ENCODE measurements around the gene ERFL. TPM values are rescaled to one million over a fixed set of nuclear protein-coding genes. Genes with fewer than 3 reads are reported as not detected.

Gene ERFL
- total RNA-seq, 1 donor from 2014 or later: 0.49 TPM

GRCh38 chr19:41937525-41938468, 9.5 kb upstream of the ERFL start:
- TF ChIP-seq POLR2A (IDR thresholded peaks at IDR 0.05) (no peak), CTCF (IDR thresholded peaks at IDR 0.05) (no peak), POLR2AphosphoS5 (IDR thresholded peaks at IDR 0.05; ENCODE audit: insufficient read depth in 1 of 2, low read depth in 1 of 2) (no peak)
- Histone ChIP-seq H3K36me3 (no peaks in the 10 kb centered on the region), H3K4me1 (peaks cover 26% of the 10 kb centered on the region), H3K4me3 (no peak overlapping the region), H3K9me3 (no peaks in the 10 kb centered on the region), H3K27ac (no peak overlapping the region), H3K27me3 (peaks cover 14% of the 10 kb centered on the region)
- no peak for DNase-seq (ENCODE audit: extremely low spot score in 2 of 2)
- intact Hi-C loops (cut with DNase I): no loop called here

- no peak for DNase-seq (ENCODE audit: extremely low spot score in 2 of 2)
- Histone ChIP-seq H3K27ac (no peak overlapping the region), H3K4me1 (peaks cover 26% of the 10 kb centered on the region), H3K4me3 (no peak overlapping the region), H3K9me3 (no peaks in the 10 kb centered on the region), H3K36me3 (no peaks in the 10 kb centered on the region), H3K27me3 (peaks cover 20% of the 10 kb centered on the region)
- intact Hi-C loops (cut with DNase I): no loop called here
- TF ChIP-seq POLR2AphosphoS5 (IDR thresholded peaks at IDR 0.05; ENCODE audit: insufficient read depth in 1 of 2, low read depth in 1 of 2) (no peak), CTCF (IDR thresholded peaks at IDR 0.05) (no peak), POLR2A (IDR thresholded peaks at IDR 0.05) (no peak)
Measured at GRCh38 chr19:41936961-41937360, 8.7 kb upstream of the ERFL start.

GRCh38 chr19:41936416-41936850, 8.2 kb upstream of the ERFL start:
- H3K27ac ChIP-seq: no peak overlapping the region
- no peaks in the 10 kb centered on the region for H3K9me3 ChIP-seq
- no peak overlapping the region for H3K4me3 ChIP-seq
- no peak for TF ChIP-seq CTCF (IDR thresholded peaks at IDR 0.05)
- no peak for TF ChIP-seq POLR2A (IDR thresholded peaks at IDR 0.05)
- TF ChIP-seq POLR2AphosphoS5 (IDR thresholded peaks at IDR 0.05; ENCODE audit: insufficient read depth in 1 of 2, low read depth in 1 of 2): no peak
- peaks cover 25% of the 10 kb centered on the region for H3K27me3 ChIP-seq
- no peak for DNase-seq (ENCODE audit: extremely low spot score in 2 of 2)
- peaks cover 26% of the 10 kb centered on the region for H3K4me1 ChIP-seq
- no peaks in the 10 kb centered on the region for H3K36me3 ChIP-seq
- intact Hi-C loops (cut with DNase I): no loop called here

GRCh38 chr19:41935760-41936415, 7.6 kb upstream of the ERFL start:
- no peaks in the 10 kb centered on the region for H3K9me3 ChIP-seq
- peaks cover 20% of the 10 kb centered on the region for H3K4me1 ChIP-seq
- no peaks in the 10 kb centered on the region for H3K36me3 ChIP-seq
- no peak overlapping the region for H3K4me3 ChIP-seq
- TF ChIP-seq POLR2A (IDR thresholded peaks at IDR 0.05): no peak
- no peak for TF ChIP-seq CTCF (IDR thresholded peaks at IDR 0.05)
- TF ChIP-seq POLR2AphosphoS5 (IDR thresholded peaks at IDR 0.05; ENCODE audit: insufficient read depth in 1 of 2, low read depth in 1 of 2): no peak
- no peak for DNase-seq (ENCODE audit: extremely low spot score in 2 of 2)
- H3K27me3 ChIP-seq: peaks cover 29% of the 10 kb centered on the region
- intact Hi-C loops (cut with DNase I): no loop called here
- no peak overlapping the region for H3K27ac ChIP-seq
